H1 (cell line): ENCODE results near the gene IFNB1. TPM values are rescaled to one million over a fixed set of nuclear protein-coding genes. Genes with fewer than 3 reads are reported as not detected.

ENCODE experiments used
- PHF8 ChIP-seq: fragments of 200-600 bp; sonication (generic); conservative IDR thresholded peaks from 2 replicates; pipeline ENCODE4 v1.7.1; 2012; ENCODE audit warnings: low read depth, mild to moderate bottlenecking, inconsistent platforms, low read length, moderate library complexity
- polyA plus RNA-seq, 7 experiments: library from polyadenylated mRNA; depleted of rRNA in 3 of 7; stranded (reverse) in 5 of 7; unstranded in 2 of 7; fragments of >200 nt in 5 of 7; fragments of 200-250 nt in 2 of 7; gene quantifications; 1 replicate in 5 of 7; 2 replicates in 1 of 7; 4 replicates in 1 of 7; pipeline versions ENCODE4 v1.2.1 to v1.2.3, GENCODE V29; 2011 to 2013; ENCODE audit warnings: missing spikeins in 2 of 7, mixed read lengths in 2 of 7
- total RNA-seq: library from RNA; stranded (reverse); fragmentation: NEBNext Ultra II Directional; extraction: Animal tissue kit (Norgen Biotek cat#: 25700); gene quantifications from 2 replicates; pipeline ENCODE4 v1.2.1, GENCODE V29; 2021
- TF ChIP-seq, protein P1 (sequence below): fragments of 300-600 bp; sonication (generic); IDR thresholded peaks from 2 replicates; pipeline ENCODE4 v1.7.1; 2012; ENCODE audit warnings: low read length, moderate library complexity, mild to moderate bottlenecking, inconsistent platforms; ENCODE audit not compliant: insufficient replicate concordance
- TF ChIP-seq, protein P2 (sequence below): IDR thresholded peaks from 2 replicates; pipeline ENCODE4 v1.6.1; 2012; ENCODE audit warnings: inconsistent platforms

IFNB1 gene
- total and polyA plus RNA-seq, 2 of the 8 experiments (the other 6 are each of a cell fraction or from before 2014, with no cell fraction given) = not detected

DNA sequence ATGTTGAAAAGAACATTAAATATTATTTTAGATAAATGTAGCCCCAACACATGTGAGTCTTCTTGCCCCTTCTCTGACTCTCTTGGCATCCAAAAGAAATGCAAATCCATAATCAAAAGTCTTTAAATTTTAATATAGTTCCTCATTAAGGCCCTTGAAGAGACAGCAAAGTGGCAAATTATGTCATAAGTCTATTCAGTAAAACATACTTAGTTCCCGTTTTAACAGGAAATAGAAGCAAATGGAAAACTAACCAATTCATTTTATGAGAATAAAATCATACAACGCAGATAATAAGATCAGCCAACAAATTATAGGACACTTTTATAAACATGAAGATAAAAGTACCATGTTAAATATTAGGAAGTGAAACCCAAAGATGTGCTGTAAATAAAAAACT lies 20.1 kb upstream of the IFNB1 start (continued):
- TF ChIP-seq, protein P1, sequence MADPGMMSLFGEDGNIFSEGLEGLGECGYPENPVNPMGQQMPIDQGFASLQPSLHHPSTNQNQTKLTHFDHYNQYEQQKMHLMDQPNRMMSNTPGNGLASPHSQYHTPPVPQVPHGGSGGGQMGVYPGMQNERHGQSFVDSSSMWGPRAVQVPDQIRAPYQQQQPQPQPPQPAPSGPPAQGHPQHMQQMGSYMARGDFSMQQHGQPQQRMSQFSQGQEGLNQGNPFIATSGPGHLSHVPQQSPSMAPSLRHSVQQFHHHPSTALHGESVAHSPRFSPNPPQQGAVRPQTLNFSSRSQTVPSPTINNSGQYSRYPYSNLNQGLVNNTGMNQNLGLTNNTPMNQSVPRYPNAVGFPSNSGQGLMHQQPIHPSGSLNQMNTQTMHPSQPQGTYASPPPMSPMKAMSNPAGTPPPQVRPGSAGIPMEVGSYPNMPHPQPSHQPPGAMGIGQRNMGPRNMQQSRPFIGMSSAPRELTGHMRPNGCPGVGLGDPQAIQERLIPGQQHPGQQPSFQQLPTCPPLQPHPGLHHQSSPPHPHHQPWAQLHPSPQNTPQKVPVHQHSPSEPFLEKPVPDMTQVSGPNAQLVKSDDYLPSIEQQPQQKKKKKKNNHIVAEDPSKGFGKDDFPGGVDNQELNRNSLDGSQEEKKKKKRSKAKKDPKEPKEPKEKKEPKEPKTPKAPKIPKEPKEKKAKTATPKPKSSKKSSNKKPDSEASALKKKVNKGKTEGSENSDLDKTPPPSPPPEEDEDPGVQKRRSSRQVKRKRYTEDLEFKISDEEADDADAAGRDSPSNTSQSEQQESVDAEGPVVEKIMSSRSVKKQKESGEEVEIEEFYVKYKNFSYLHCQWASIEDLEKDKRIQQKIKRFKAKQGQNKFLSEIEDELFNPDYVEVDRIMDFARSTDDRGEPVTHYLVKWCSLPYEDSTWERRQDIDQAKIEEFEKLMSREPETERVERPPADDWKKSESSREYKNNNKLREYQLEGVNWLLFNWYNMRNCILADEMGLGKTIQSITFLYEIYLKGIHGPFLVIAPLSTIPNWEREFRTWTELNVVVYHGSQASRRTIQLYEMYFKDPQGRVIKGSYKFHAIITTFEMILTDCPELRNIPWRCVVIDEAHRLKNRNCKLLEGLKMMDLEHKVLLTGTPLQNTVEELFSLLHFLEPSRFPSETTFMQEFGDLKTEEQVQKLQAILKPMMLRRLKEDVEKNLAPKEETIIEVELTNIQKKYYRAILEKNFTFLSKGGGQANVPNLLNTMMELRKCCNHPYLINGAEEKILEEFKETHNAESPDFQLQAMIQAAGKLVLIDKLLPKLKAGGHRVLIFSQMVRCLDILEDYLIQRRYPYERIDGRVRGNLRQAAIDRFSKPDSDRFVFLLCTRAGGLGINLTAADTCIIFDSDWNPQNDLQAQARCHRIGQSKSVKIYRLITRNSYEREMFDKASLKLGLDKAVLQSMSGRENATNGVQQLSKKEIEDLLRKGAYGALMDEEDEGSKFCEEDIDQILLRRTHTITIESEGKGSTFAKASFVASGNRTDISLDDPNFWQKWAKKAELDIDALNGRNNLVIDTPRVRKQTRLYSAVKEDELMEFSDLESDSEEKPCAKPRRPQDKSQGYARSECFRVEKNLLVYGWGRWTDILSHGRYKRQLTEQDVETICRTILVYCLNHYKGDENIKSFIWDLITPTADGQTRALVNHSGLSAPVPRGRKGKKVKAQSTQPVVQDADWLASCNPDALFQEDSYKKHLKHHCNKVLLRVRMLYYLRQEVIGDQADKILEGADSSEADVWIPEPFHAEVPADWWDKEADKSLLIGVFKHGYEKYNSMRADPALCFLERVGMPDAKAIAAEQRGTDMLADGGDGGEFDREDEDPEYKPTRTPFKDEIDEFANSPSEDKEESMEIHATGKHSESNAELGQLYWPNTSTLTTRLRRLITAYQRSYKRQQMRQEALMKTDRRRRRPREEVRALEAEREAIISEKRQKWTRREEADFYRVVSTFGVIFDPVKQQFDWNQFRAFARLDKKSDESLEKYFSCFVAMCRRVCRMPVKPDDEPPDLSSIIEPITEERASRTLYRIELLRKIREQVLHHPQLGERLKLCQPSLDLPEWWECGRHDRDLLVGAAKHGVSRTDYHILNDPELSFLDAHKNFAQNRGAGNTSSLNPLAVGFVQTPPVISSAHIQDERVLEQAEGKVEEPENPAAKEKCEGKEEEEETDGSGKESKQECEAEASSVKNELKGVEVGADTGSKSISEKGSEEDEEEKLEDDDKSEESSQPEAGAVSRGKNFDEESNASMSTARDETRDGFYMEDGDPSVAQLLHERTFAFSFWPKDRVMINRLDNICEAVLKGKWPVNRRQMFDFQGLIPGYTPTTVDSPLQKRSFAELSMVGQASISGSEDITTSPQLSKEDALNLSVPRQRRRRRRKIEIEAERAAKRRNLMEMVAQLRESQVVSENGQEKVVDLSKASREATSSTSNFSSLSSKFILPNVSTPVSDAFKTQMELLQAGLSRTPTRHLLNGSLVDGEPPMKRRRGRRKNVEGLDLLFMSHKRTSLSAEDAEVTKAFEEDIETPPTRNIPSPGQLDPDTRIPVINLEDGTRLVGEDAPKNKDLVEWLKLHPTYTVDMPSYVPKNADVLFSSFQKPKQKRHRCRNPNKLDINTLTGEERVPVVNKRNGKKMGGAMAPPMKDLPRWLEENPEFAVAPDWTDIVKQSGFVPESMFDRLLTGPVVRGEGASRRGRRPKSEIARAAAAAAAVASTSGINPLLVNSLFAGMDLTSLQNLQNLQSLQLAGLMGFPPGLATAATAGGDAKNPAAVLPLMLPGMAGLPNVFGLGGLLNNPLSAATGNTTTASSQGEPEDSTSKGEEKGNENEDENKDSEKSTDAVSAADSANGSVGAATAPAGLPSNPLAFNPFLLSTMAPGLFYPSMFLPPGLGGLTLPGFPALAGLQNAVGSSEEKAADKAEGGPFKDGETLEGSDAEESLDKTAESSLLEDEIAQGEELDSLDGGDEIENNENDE = no peak
- no peak for TF ChIP-seq PHF8
- TF ChIP-seq, protein P2, sequence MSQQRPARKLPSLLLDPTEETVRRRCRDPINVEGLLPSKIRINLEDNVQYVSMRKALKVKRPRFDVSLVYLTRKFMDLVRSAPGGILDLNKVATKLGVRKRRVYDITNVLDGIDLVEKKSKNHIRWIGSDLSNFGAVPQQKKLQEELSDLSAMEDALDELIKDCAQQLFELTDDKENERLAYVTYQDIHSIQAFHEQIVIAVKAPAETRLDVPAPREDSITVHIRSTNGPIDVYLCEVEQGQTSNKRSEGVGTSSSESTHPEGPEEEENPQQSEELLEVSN = no peak
